Measurements from ENCODE around the gene FIGNL2.

The FIGNL2 gene

GRCh38 chr12:51846911-51847642, 1.4 kb downstream of the FIGNL2 start:
- H3K27ac ChIP-seq, result peak overlapping the region; percentile 67
- 0 out of 2 replicates have a peak, but pooled peaks have one; percentile 7 for TF ChIP-seq CTCF (conservative IDR thresholded peaks at IDR 0.05)

- H3K27ac ChIP-seq, result peak overlapping the region; percentile 67
- TF ChIP-seq CTCF (conservative IDR thresholded peaks at IDR 0.05), result no peak
These were observed 2.2 kb downstream of the FIGNL2 start for GRCh38 chr12:51846271-51846691.

- H3K27ac ChIP-seq, result no peak overlapping the region
- no peak for TF ChIP-seq CTCF (conservative IDR thresholded peaks at IDR 0.05)
These were observed 3.0 kb downstream of the FIGNL2 start for GRCh38 chr12:51845482-51845881.

GRCh38 chr12:51844854-51845253, 3.7 kb downstream of the FIGNL2 start:
- TF ChIP-seq CTCF (conservative IDR thresholded peaks at IDR 0.05), result no peak

GRCh38 chr12:51841727-51842126, 6.8 kb downstream of the FIGNL2 start:
- no peak overlapping the region for H3K27ac ChIP-seq
- no peak for TF ChIP-seq CTCF (conservative IDR thresholded peaks at IDR 0.05)

More at GRCh38 chr12:51844854-51845253, 3.7 kb downstream of the FIGNL2 start:
- H3K27ac ChIP-seq, result no peak overlapping the region

- no peak for TF ChIP-seq CTCF (conservative IDR thresholded peaks at IDR 0.05)
- H3K27ac ChIP-seq, result no peak overlapping the region
These were observed 7.6 kb downstream of the FIGNL2 start for GRCh38 chr12:51840966-51841365.

- H3K27ac ChIP-seq, result no peak overlapping the region
- no peak for TF ChIP-seq CTCF (conservative IDR thresholded peaks at IDR 0.05)
These were observed 9.1 kb downstream of the FIGNL2 start for GRCh38 chr12:51839310-51839947.
